GM19240 (cell line): ENCODE measurements around the gene CDH23.

Source experiments
- DNase-seq: peaks from one replicate; pipeline ENCODE4 v3.0.0; 2011; ENCODE audit warnings: low spot score; ENCODE audit not compliant: insufficient read length

The CDH23 gene

DNA sequence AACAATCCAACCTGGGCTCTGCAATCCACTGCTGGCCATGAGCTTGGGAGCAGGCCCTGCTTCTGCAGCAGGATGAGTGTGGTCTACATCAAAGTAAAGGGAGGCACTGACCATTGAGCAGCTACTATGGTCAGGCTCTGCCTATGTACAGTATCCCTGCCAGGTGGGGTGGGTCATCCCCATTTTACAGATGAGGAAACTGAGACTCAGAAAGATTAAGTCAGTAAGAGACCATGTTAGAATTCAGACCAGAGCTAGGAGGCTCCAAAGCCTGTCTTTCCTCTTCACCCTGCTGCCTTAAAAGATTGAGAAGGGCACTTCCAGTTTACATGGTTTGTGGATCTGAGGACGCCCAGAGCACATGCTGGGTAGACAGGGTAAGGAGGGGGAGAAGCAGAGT is 27.1 kb upstream of the CDH23 start:
- no peak for DNase-seq

- no peak for DNase-seq
Measured at GRCh38 chr10:71370031-71370430, 26.7 kb upstream of the CDH23 start.

DNA sequence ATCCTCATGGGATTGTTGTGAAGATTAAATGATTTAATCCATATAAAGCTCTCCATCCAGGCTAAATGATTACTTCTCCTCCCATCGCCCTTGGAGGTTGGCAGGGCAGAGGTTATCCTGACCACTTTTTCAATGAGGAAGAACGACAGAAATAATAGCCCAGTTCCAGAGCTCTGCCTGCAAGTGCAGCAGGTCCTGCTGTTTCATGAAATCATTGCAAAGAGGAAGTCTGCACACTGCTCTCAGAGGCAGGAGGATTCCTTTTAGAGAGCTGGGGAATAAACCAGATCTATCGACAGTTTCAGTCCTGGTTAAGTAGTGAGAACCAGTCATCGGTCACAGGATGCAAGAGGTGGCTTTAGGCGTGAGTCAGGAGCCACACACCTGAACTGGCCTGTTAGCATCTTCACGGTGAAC is 25.0 kb upstream of the CDH23 start:
- DNase-seq, result no peak

DNA sequence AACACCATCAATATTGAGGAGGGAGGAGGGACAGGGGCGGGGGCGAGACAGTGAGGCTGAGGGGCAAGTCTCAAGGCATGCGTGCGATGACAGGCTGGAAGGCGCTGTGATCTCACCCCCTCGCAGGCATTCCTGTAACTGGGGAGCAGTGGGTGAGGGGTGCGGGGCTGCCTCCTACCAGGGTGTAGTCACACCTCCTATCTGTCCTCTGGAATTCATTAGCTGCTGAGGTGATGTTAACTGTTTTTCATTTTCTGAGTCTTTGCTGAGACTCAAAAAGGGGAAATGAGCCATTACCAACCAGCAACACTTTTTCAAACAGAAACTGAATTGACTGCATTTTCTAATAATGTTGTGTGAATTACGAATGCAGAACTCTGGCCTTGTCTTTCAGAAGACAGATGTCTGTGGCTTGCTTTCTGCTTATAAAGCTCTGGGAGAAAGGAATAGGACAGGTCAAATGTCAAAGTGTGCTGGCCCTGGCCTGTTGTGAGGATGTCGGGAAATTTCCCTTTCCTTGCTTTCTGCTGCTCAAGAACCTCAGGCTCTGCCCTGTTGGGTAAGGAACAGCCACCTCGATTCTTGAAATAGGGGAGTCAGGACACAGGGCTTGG is 23.7 kb upstream of the CDH23 start:
- DNase-seq, result peak; percentile 73

DNA sequence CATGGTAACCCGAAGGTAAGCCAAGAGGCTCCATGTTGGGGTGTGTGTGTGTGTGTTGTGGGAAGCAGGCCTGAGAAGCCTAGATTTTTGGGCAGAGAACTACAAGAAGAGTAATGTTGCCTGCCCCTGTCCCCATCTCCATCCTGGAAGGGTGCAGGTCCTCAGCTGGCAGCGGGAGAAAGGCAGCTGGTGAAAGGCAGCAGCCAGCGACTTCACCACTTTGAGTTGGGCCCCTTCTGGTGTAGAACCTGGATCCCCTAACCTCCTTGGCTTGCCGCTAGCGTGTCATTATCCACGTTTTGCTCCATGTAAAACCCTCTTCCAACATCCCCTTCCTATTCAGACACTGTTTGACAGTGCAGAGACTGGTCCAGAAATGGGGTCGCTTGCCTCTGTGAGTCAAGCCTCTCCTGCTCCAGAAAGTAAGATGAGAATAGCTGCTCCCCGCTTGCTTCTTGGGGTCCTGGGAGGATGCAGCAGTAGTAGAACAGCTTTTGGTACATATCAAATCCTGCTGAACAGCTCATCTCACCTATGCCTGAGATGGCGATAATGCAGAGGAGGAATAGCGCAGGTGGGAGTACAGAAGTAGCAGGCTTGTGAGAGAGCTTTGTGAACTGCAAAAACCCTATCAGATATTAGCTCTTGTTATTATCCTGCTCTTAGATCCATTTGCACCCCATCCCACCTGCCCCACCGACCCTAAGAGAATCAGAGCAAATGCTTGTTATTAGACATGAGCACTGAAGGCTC is 22.1 kb upstream of the CDH23 start:
- no peak for DNase-seq

GRCh38 chr10:71375952-71376351 is 20.8 kb upstream of the CDH23 start:
- DNase-seq, result no peak

GRCh38 chr10:71378336-71379117 is 18.2 kb upstream of the CDH23 start:
- no peak for DNase-seq

DNA sequence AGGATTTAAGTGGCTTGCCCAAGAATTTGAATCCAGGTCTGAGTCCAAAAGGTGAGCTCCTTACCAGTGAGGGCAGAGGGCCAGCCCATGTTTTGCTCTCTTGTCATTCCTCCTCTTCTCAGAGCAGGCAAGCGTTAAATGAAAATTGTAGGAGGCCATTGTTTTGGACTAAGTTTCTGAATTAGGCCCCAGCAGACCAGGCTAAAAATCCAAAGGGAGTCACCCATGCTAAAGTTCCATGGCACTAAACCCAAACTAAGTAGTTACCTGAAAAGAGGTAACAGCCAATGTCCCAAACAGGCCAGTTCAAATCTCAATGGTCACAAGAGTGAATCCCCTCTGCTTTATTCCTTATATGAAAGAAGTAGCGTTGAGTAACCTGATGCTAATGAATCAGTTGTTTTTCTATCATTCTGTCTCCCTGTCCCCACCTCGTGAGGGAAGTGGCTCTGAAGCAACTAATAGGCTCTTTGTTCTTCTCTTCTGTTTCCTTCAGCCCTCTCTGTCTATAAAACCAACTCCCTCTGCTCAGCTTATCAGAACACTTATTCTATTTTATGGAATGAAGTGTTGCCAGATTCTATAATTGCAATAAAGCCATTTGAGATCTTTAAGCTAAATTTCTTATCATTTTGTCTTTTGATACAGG is 17.5 kb upstream of the CDH23 start:
- no peak for DNase-seq

DNA sequence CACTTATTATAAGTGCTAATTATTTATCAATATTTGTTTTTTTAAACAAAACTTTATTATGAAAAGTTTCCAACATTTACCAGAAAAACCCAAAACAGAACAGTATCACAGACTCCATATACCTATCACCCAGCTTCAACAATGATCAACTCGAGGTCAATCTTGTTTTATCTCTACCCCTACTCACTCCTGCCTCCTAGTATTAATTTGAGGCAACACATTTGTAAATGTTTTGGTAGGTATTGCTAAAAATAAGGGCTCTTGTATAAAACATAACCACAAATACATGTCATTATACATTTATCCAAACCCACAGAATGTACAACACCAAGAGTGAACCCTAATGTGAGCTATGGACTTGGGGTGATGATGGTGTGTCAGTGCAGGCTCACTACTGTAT is 15.9 kb upstream of the CDH23 start:
- DNase-seq, result no peak

GRCh38 chr10:71381611-71382010 is 15.1 kb upstream of the CDH23 start:
- no peak for DNase-seq

- DNase-seq, result no peak
Measured at GRCh38 chr10:71382028-71382427, 14.7 kb upstream of the CDH23 start.

DNA sequence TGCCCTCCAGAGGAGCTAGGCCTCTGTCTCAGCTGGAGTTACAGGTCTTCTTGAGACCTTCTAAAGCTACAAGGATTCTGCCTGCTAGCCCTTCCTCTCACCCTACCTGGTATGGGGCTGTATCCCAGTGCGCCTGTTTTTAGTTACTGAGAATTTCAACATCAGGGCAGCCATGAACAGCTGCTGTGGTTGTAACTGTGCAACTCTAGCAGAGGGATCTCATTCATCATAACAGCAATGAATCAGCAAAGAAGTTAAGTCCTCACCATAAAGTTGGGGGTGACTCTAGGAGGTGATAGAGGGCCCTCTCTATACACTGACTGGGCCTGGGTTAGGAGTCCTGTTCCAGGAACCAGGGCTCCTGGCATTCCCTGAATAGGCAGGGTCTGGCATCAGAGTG is 14.0 kb upstream of the CDH23 start:
- no peak for DNase-seq

GRCh38 chr10:71383972-71384687 is 12.6 kb upstream of the CDH23 start:
- peak; percentile 74 for DNase-seq

GRCh38 chr10:71388171-71388570 is 8.5 kb upstream of the CDH23 start:
- DNase-seq, result no peak

- no peak for DNase-seq
Measured at GRCh38 chr10:71388583-71389310, 8.0 kb upstream of the CDH23 start.

GRCh38 chr10:71389768-71390460 is 6.8 kb upstream of the CDH23 start:
- no peak for DNase-seq

GRCh38 chr10:71390461-71390835 is 6.3 kb upstream of the CDH23 start:
- no peak for DNase-seq

DNA sequence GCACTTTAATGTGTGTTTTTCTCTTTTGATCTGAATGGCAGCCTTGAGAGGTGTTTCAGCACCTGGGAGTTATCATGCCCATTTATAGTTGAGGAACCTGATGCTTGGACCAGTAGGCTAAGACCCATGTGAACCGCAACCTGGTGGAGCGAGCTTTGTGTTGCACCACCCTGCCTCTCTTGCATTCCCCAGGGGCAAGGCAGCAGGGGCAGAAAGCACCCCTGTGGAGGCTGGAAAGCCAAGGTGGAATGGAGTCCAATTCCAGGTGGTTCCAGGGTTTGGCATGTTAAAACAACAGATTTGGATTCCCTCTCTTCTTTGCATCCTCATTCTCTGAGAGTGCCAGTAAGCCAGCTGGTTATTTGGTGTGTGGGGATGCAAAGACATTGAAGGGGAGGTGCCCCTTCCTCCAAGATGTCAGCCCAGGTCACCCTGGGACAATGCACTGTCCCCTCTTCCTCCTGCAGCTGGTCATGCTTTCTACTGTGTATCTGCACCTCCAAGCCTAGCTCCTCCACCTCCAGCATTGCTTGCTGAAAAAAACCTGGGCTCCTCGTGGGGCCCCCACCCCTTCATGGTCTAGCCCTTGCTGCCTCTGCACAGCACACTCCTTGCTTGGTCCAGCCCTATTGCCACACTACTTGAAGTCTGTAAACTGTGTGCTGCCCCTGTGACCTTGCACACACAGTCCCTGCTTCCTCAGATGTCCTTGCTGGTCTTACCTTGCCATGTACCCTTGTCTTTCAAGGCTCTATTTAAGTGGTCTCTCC is 5.6 kb upstream of the CDH23 start:
- DNase-seq, result no peak

- no peak for DNase-seq
Measured at GRCh38 chr10:71391701-71392100, 5.0 kb upstream of the CDH23 start.
